Islet precursor cell (in vitro differentiated cells): ENCODE data around the gene CCBE1.

Experiments used
- DNase-seq: peaks from one replicate; pipeline ENCODE4 v3.0.0-alpha.2; 2018

Gene CCBE1

GRCh38 chr18:59381949-59382348 lies 315.3 kb downstream of the CCBE1 start:
- DNase-seq, result no peak
